MM.1S (cell line): ENCODE measurements around the gene FBXO48.

Experiments used
- DNase-seq: peaks from one replicate; pipeline ENCODE4 v3.0.0-alpha.2; 2015
- H2AFZ ChIP-seq: fragments of 300-600 bp; sonication (generic); 2 replicates; pipeline ENCODE4 v1.6.0; 2016; ENCODE audit warnings: antibody characterized with exemption, low read length
- H3F3A ChIP-seq: fragments of 300-600 bp; sonication (generic); 2 replicates; pipeline ENCODE4 v1.6.1; 2016; ENCODE audit warnings: mild to moderate bottlenecking, antibody characterized with exemption, low read length, moderate library complexity, mixed read lengths; ENCODE audit not compliant: insufficient read depth
- H3K27ac ChIP-seq: fragments of 300-600 bp; sonication (generic); 2 replicates; pipeline ENCODE4 v1.5.1; 2016; ENCODE audit warnings: mild to moderate bottlenecking, low read length
- H3K27me3 ChIP-seq: fragments of 300-600 bp; sonication (generic); replicated peaks from 2 replicates; pipeline ENCODE4 v1.6.0; 2016; ENCODE audit warnings: low read length; ENCODE audit not compliant: insufficient read depth
- H3K36me3 ChIP-seq: fragments of 300-600 bp; sonication (generic); replicated peaks from 2 replicates; pipeline ENCODE4 v1.6.1; 2016; ENCODE audit warnings: mild to moderate bottlenecking, low read length, mixed read lengths; ENCODE audit not compliant: insufficient read depth
- H3K4me1 ChIP-seq: fragments of 300-600 bp; sonication (generic); 2 replicates; pipeline ENCODE4 v1.6.1; 2016; ENCODE audit warnings: low read length, mixed read lengths
- H3K4me2 ChIP-seq: fragments of 300-600 bp; sonication (generic); 2 replicates; pipeline ENCODE4 v1.6.0; 2016; ENCODE audit warnings: low read depth, low read length
- H3K4me3 ChIP-seq: fragments of 300-600 bp; sonication (generic); 2 replicates; pipeline ENCODE4 v1.5.1; 2016; ENCODE audit warnings: low read length, mixed read lengths
- H3K79me2 ChIP-seq: fragments of 300-600 bp; sonication (generic); 2 replicates; pipeline ENCODE4 v1.6.1; 2016; ENCODE audit warnings: mixed run types, low read length, mixed read lengths
- H3K9ac ChIP-seq: fragments of 300-600 bp; sonication (generic); 2 replicates; pipeline ENCODE4 v1.6.1; 2016; ENCODE audit warnings: low read length, mixed read lengths
- H3K9me2 ChIP-seq: fragments of 300-600 bp; sonication (generic); replicated peaks from 2 replicates; pipeline ENCODE4 v1.6.1; 2016; ENCODE audit warnings: mild to moderate bottlenecking, low read length, mixed read lengths; ENCODE audit not compliant: insufficient read depth
- H3K9me3 ChIP-seq: fragments of 300-600 bp; sonication (generic); replicated peaks from 2 replicates; pipeline ENCODE4 v1.6.1; 2016; ENCODE audit warnings: mild to moderate bottlenecking, low read length, mixed read lengths; ENCODE audit not compliant: insufficient read depth
- H4K20me1 ChIP-seq: fragments of 300-600 bp; sonication (generic); 2 replicates; pipeline ENCODE4 v1.6.1; 2016; ENCODE audit warnings: mild to moderate bottlenecking, low read length, moderate library complexity, mixed read lengths; ENCODE audit not compliant: insufficient read depth
- EZH2 ChIP-seq: fragments of 300-600 bp; sonication (generic); optimal IDR thresholded peaks from 2 replicates; pipeline ENCODE3; 2017; ENCODE audit warnings: low read depth, mild to moderate bottlenecking, antibody characterized with exemption, low read length, mixed read lengths
- EZH2phosphoT487 ChIP-seq: fragments of 300-600 bp; sonication (generic); IDR thresholded peaks from 2 replicates; pipeline ENCODE4 v1.6.1; 2018; ENCODE audit warnings: antibody characterized with exemption, low read length
- TF ChIP-seq, protein P1 (sequence below): fragments of 300-600 bp; sonication (generic); IDR thresholded peaks from 2 replicates; pipeline ENCODE4 v1.5.1; 2016; ENCODE audit warnings: antibody characterized with exemption, low read length, mixed read lengths

FBXO48 gene

DNA sequence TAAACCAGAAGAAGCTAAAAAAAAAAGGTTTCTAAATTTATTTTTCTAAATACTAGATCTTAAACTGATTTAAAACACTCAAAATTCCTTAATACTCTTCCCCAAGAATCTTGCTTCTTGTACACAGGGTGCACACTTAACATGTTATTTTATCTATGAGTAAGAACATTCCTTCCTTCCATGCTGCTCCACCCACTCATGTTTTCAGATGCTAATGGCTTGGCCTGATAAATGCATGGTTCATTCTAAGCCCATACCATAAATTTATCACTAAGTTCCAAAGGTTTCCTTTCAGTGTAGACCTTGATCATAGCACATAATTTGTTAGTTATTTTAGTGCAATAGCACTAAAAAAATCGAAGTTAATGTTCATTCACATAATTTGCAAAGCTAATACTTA lies 8.1 kb downstream of the FBXO48 start:
- DNase-seq: no peak
- no peaks in the 10 kb centered on the region for H3K36me3 ChIP-seq

DNA sequence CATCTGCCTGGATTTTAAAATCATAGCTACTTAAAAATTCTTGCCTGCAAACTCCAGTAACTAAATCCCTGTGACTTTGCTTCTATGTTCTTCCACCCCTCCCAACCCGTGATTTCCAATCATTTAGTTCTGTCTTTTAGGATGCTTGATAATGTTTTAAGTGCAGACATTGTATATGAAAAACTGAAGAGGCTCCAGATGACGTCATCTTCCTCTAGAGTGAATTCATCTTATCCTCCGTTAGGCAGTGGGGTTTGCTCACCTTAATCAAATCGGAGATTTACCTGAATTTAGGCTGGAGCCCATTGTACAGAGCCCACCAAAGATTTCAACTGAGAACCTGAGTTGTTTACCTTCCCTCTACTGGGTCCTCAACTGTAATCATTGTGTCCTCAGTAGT lies 10.9 kb downstream of the FBXO48 start:
- Histone ChIP-seq H3K4me2 (no peak overlapping the region), H3K79me2 (no peaks in the 10 kb centered on the region), H3K4me3 (no peak overlapping the region), H3K27me3 (no peaks in the 10 kb centered on the region), H2AFZ (no peak overlapping the region), H3K4me1 (no peaks in the 10 kb centered on the region), H4K20me1 (no peaks in the 10 kb centered on the region), H3K9me3 (no peaks in the 10 kb centered on the region), H3K27ac (no peak overlapping the region), H3F3A (no peaks in the 10 kb centered on the region), H3K9me2 (no peaks in the 10 kb centered on the region), H3K9ac (no peak overlapping the region), H3K36me3 (no peaks in the 10 kb centered on the region)
- no peak for TF ChIP-seq EZH2phosphoT487
- TF ChIP-seq, protein P1, sequence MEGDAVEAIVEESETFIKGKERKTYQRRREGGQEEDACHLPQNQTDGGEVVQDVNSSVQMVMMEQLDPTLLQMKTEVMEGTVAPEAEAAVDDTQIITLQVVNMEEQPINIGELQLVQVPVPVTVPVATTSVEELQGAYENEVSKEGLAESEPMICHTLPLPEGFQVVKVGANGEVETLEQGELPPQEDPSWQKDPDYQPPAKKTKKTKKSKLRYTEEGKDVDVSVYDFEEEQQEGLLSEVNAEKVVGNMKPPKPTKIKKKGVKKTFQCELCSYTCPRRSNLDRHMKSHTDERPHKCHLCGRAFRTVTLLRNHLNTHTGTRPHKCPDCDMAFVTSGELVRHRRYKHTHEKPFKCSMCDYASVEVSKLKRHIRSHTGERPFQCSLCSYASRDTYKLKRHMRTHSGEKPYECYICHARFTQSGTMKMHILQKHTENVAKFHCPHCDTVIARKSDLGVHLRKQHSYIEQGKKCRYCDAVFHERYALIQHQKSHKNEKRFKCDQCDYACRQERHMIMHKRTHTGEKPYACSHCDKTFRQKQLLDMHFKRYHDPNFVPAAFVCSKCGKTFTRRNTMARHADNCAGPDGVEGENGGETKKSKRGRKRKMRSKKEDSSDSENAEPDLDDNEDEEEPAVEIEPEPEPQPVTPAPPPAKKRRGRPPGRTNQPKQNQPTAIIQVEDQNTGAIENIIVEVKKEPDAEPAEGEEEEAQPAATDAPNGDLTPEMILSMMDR: no peak
- TF ChIP-seq EZH2: no peak
- DNase-seq: no peak

More for the DNA sequence above, 8.1 kb downstream of the FBXO48 start:
- H3K9ac ChIP-seq: no peak overlapping the region
- H3K79me2 ChIP-seq: no peaks in the 10 kb centered on the region
- H3K27me3 ChIP-seq: no peaks in the 10 kb centered on the region
- no peak overlapping the region for H3K4me2 ChIP-seq
- peaks cover 4% of the 10 kb centered on the region; the same call in 1 of the 2 replicates for H3K4me1 ChIP-seq
- H2AFZ ChIP-seq: no peak overlapping the region
- no peaks in the 10 kb centered on the region for H3K9me2 ChIP-seq
- H3F3A ChIP-seq: no peaks in the 10 kb centered on the region
- TF ChIP-seq EZH2phosphoT487 (no peak), EZH2 (no peak)
- TF ChIP-seq, protein P1: no peak
- H3K4me3 ChIP-seq: no peak overlapping the region
- H3K9me3 ChIP-seq: no peaks in the 10 kb centered on the region
- H3K27ac ChIP-seq: no peak overlapping the region
- H4K20me1 ChIP-seq: no peaks in the 10 kb centered on the region

DNA sequence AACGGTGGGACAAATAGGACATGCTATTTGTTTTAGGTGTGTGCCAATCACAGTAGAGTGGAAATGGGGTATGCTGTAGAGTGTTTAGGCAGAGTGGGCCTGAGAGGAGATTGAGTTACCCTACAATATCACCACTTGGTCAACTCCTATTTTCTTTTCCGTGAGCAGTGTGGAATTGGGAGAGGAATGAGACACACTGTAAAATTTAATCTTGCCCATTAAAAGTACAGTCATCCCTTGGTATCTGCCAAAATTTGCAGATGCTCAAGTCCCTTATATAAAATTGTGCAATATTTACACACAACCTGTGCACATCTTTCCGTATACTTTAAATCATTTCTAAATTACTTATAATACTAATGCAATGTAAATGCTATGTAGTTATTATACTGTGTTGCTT lies 12.4 kb downstream of the FBXO48 start:
- Histone ChIP-seq H3K79me2 (no peaks in the 10 kb centered on the region), H3K4me1 (no peaks in the 10 kb centered on the region), H2AFZ (no peak overlapping the region), H3K27ac (no peak overlapping the region), H3K4me3 (no peak overlapping the region), H3K9ac (no peak overlapping the region), H3K36me3 (no peaks in the 10 kb centered on the region), H3K27me3 (no peaks in the 10 kb centered on the region), H3K9me3 (no peaks in the 10 kb centered on the region), H3K4me2 (no peak overlapping the region), H3F3A (no peaks in the 10 kb centered on the region), H4K20me1 (no peaks in the 10 kb centered on the region), H3K9me2 (no peaks in the 10 kb centered on the region)
- TF ChIP-seq EZH2phosphoT487: no peak
- TF ChIP-seq, protein P1: no peak
- TF ChIP-seq EZH2: no peak
- DNase-seq: no peak
